Coronary artery (tissue), 2 donors: ENCODE measurements around the gene SCN9A.
"Not testable (repeated sequence)": the region's sequence is repeated elsewhere in the genome, so short reads cannot be mapped to it uniquely, and the experiment has no call there.

ENCODE experiments used
- DNase-seq: peaks from one replicate; pipeline ENCODE4 v3.0.0-alpha.2; 2017; ENCODE audit warnings: low spot score
- H3K27ac ChIP-seq, 2 donors: fragments of 200-600 bp; sonication (generic); one replicate each; pipeline ENCODE4 v1.5.1; 2016 to 2019
- H3K4me3 ChIP-seq: fragments of 200-600 bp; sonication (generic); 2 replicates; pipeline ENCODE4 v1.5.1; 2016; ENCODE audit warnings: mild to moderate bottlenecking, moderate library complexity
- CTCF ChIP-seq: fragments of 200-600 bp; sonication (generic); IDR thresholded peaks from one replicate; pipeline ENCODE4 v1.5.1; 2019; ENCODE audit warnings: antibody characterized with exemption

SCN9A gene

GRCh38 chr2:166365239-166365638 is 10.5 kb downstream of the SCN9A start:
- H3K4me3 ChIP-seq = no peak overlapping the region
- no peak overlapping the region for H3K27ac ChIP-seq
- no peak for TF ChIP-seq CTCF
- no peak for DNase-seq

- no peak for DNase-seq
- no peak overlapping the region for H3K27ac ChIP-seq
- TF ChIP-seq CTCF = no peak
- no peak overlapping the region for H3K4me3 ChIP-seq
These were observed 11.1 kb downstream of the SCN9A start for GRCh38 chr2:166364476-166365161.

- TF ChIP-seq CTCF = no peak
- Histone ChIP-seq H3K27ac (no peak overlapping the region), H3K4me3 (no peak overlapping the region)
- DNase-seq = no peak
These were observed 14.2 kb downstream of the SCN9A start for GRCh38 chr2:166361351-166362153.

GRCh38 chr2:166360906-166361305 is 14.8 kb downstream of the SCN9A start:
- H3K4me3 ChIP-seq = no peak overlapping the region
- no peak for DNase-seq
- H3K27ac ChIP-seq = no peak overlapping the region
- no peak for TF ChIP-seq CTCF

- H3K27ac ChIP-seq = no peak overlapping the region
- DNase-seq = no peak
- H3K4me3 ChIP-seq = no peak overlapping the region
- no peak for TF ChIP-seq CTCF
These were observed 15.3 kb downstream of the SCN9A start for GRCh38 chr2:166360426-166360825.

- not testable (repeated sequence) for H3K4me3 ChIP-seq, H3K27ac ChIP-seq, DNase-seq
These were observed 17.8 kb downstream of the SCN9A start for GRCh38 chr2:166357950-166358321.

GRCh38 chr2:166357068-166357949 is 18.4 kb downstream of the SCN9A start:
- Histone ChIP-seq H3K27ac (no peak overlapping the region), H3K4me3 (no peak overlapping the region)
- DNase-seq = no peak
- no peak for TF ChIP-seq CTCF
